HepG2 (cell line): ENCODE data around the gene GLRX5. TPM values are rescaled to one million over a fixed set of nuclear protein-coding genes. Genes with fewer than 3 reads are reported as not detected.

ENCODE experiments used
- ARID4A ChIP-seq: sonication (generic); formaldehyde crosslinking; IDR thresholded peaks from 2 replicates; pipeline ENCODE4 v1.5.0; 2020; ENCODE audit warnings: mild to moderate bottlenecking, missing genetic modification reagents, borderline replicate concordance
- ETV5 ChIP-seq: IDR thresholded peaks from 2 replicates; pipeline ENCODE4 v1.6.1; 2018; ENCODE audit warnings: missing biosample characterization, missing genetic modification reagents, inconsistent platforms, borderline replicate concordance
- FOXK1 ChIP-seq: sonication (generic); formaldehyde crosslinking; IDR thresholded peaks from 2 replicates; pipeline ENCODE4 v1.4.0; 2020; ENCODE audit warnings: low read depth, missing genetic modification reagents, borderline replicate concordance
- MIER3 ChIP-seq: IDR thresholded peaks from 2 replicates; pipeline ENCODE4 v1.6.1; 2016; ENCODE audit warnings: missing compliant biosample characterization, borderline replicate concordance
- MXD3 ChIP-seq: IDR thresholded peaks from 2 replicates; pipeline ENCODE4 v1.6.1; 2016; ENCODE audit warnings: mild to moderate bottlenecking, missing biosample characterization, missing genetic modification reagents
- NFYB ChIP-seq: sonication (generic); formaldehyde crosslinking; IDR thresholded peaks from 2 replicates; pipeline ENCODE4 v1.4.0; 2020; ENCODE audit warnings: missing genetic modification reagents
- NFYC ChIP-seq: IDR thresholded peaks from 2 replicates; pipeline ENCODE4 v1.6.1; 2016; ENCODE audit warnings: missing genetic modification reagents, missing compliant biosample characterization
- POLR2A ChIP-seq, 2 experiments: IDR thresholded peaks; 2 replicates each; pipeline ENCODE4 v1.6.1; 2011; ENCODE audit warnings: low read depth in 2 of 2, low read length in 2 of 2, mild to moderate bottlenecking in 1 of 2, moderate library complexity in 1 of 2; ENCODE audit not compliant: insufficient read depth in 1 of 2
- RARA ChIP-seq: IDR thresholded peaks from 2 replicates; pipeline ENCODE4 v1.6.1; 2016; ENCODE audit warnings: missing genetic modification reagents, missing compliant biosample characterization
- SP140L ChIP-seq: sonication (generic); formaldehyde crosslinking; IDR thresholded peaks from 2 replicates; pipeline ENCODE4 v1.4.0; 2020; ENCODE audit warnings: missing genetic modification reagents, borderline replicate concordance
- SPEN ChIP-seq: sonication (generic); formaldehyde crosslinking; IDR thresholded peaks from 2 replicates; pipeline ENCODE4 v1.5.1; 2020; ENCODE audit warnings: low read depth, mild to moderate bottlenecking, missing genetic modification reagents
- SRSF1 ChIP-seq: fragments of 200-400 bp; formaldehyde crosslinking; optimal IDR thresholded peaks from 2 replicates; pipeline ENCODE3; 2017; ENCODE audit warnings: mild to moderate bottlenecking, low read depth, low read length, moderate library complexity
- TEAD2 ChIP-seq: sonication (generic); formaldehyde crosslinking; IDR thresholded peaks from 2 replicates; pipeline ENCODE4 v1.9.0; 2021; ENCODE audit warnings: missing genetic modification reagents
- ZFX ChIP-seq: sonication (generic); formaldehyde crosslinking; IDR thresholded peaks from 2 replicates; pipeline ENCODE4 v1.4.0; 2020; ENCODE audit warnings: mild to moderate bottlenecking, low read depth, missing genetic modification reagents, moderate library complexity
- ZMYM4 ChIP-seq: sonication (generic); formaldehyde crosslinking; IDR thresholded peaks from 2 replicates; pipeline ENCODE4 v1.8.1; 2023; ENCODE audit warnings: mild to moderate bottlenecking, missing genetic modification reagents
- ZNF124 ChIP-seq: sonication (generic); formaldehyde crosslinking; IDR thresholded peaks from 2 replicates; pipeline ENCODE4 v1.4.0; 2020; ENCODE audit warnings: missing genetic modification reagents
- ZNF333 ChIP-seq: sonication (generic); formaldehyde crosslinking; IDR thresholded peaks from 2 replicates; pipeline ENCODE4 v1.4.0; 2020; ENCODE audit warnings: mild to moderate bottlenecking, missing genetic modification reagents, borderline replicate concordance
- polyA plus RNA-seq, 8 experiments: library from polyadenylated mRNA; depleted of rRNA in 3 of 8; stranded (reverse) in 7 of 8; unstranded in 1 of 8; fragments of >200 nt; fragmentation: Illumina TruSeq in 4 of 8; extraction: Trizol in 4 of 8; gene quantifications; 2 replicates each; pipeline versions ENCODE4 v1.2.1 to v1.2.3, GENCODE V29; 2011 to 2016; ENCODE audit warnings: low read depth in 4 of 8, missing spikeins in 1 of 8, mixed read lengths in 1 of 8; ENCODE audit not compliant: insufficient read depth in 1 of 8
- total RNA-seq, 5 experiments: library from RNA; depleted of rRNA; stranded (reverse); fragments of >200 nt; fragmentation: Illumina TruSeq; extraction: Trizol; gene quantifications; 2 replicates each; pipeline ENCODE4 v1.2.3, GENCODE V29; 2016; ENCODE audit warnings: low read depth in 1 of 5
- TF ChIP-seq, protein P1 (sequence below): sonication (generic); formaldehyde crosslinking; IDR thresholded peaks from 2 replicates; pipeline ENCODE4 v1.8.1; 2023; ENCODE audit warnings: missing genetic modification reagents, inconsistent platforms, borderline replicate concordance
- TF ChIP-seq, protein P2 (sequence below): sonication (generic); formaldehyde crosslinking; IDR thresholded peaks from 2 replicates; pipeline ENCODE4 v1.8.1; 2023; ENCODE audit warnings: mild to moderate bottlenecking, missing genetic modification reagents

Gene GLRX5
- total and polyA plus RNA-seq, 2 of the 13 experiments (the other 11 are each of a cell fraction or from before 2014, with no cell fraction given): 122 to 146 TPM

DNA sequence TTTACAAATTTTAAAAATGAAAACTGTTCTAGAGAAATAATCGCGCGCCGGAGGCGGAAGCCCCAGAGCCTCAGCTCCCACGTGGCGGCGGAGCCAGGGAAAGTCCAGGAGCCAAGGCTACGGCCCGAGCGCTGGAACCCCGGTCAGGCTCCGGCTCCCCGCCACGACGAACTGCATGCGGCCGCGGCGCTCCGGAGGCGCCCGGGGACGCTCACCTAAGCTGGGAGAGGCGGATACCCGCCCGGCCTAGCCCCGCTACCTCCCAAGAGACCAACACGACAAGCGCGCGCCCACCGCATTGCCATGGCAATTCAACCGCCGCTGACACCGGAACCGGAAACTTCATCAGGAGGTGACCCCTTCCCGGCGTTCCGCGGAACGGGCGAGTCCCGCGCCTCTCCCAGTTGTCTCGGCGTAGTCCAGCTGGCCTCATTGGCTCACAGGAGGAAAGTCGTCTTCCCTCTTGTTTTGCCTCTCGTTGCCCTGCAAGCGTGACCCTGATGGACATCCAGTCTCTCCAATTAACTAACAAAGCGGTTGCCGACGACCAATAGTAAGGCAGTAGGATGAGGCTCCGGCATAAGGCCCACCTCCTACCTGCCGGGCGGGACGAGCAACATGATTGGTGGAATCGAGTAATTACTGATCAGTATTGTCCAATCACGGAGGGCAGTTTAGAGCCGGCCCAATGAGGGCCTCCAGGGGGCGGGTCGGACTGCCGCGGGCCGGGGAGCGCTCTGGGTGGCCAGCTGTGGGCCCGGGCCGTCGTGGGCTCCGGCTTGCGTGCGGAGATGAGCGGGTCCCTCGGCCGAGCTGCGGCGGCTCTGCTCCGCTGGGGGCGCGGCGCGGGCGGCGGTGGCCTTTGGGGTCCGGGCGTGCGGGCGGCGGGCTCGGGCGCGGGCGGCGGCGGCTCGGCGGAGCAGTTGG lies at the start of gene GLRX5 (continued):
- no peak for TF ChIP-seq ZNF333 (CRISPR knock-in tag)
- no peak for TF ChIP-seq TEAD2 (CRISPR knock-in tag)
- TF ChIP-seq ZNF124 (CRISPR knock-in tag): peak; percentile 44
- TF ChIP-seq SPEN (CRISPR knock-in tag): peak; percentile 87
- TF ChIP-seq MXD3 (CRISPR knock-in tag): peak; percentile 86
- TF ChIP-seq ZMYM4 (CRISPR knock-in tag): peak; percentile 86
- TF ChIP-seq ARID4A (CRISPR knock-in tag): peak; percentile 97
- peak; percentile 55 for TF ChIP-seq SRSF1
- peak; percentile 98 for TF ChIP-seq NFYB (CRISPR knock-in tag)
- TF ChIP-seq SP140L (CRISPR knock-in tag): no peak
- TF ChIP-seq ETV5 (CRISPR knock-in tag): peak; percentile 61
- TF ChIP-seq, protein P1, sequence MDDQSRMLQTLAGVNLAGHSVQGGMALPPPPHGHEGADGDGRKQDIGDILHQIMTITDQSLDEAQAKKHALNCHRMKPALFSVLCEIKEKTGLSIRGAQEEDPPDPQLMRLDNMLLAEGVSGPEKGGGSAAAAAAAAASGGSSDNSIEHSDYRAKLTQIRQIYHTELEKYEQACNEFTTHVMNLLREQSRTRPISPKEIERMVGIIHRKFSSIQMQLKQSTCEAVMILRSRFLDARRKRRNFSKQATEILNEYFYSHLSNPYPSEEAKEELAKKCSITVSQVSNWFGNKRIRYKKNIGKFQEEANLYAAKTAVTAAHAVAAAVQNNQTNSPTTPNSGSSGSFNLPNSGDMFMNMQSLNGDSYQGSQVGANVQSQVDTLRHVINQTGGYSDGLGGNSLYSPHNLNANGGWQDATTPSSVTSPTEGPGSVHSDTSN (CRISPR knock-in tag): peak; percentile 69; the same call in 1 of the 2 replicates
- peak; percentile 62 to 74 for TF ChIP-seq POLR2A (IDR thresholded peaks at IDR 0.05; ENCODE audit: insufficient read depth in 1 of 2, low read depth in 2 of 2, low read length in 2 of 2)
- peak; percentile 99 for TF ChIP-seq NFYC
- peak; percentile 76 for TF ChIP-seq ZFX (CRISPR knock-in tag)
- 0 out of 2 replicates have a peak, but pooled peaks have one; percentile 57 for TF ChIP-seq MIER3 (CRISPR knock-in tag)
- peak; percentile 97; the same call in 1 of the 2 replicates for TF ChIP-seq FOXK1 (CRISPR knock-in tag)
- 0 out of 2 replicates have a peak, but pooled peaks have one; percentile 37 for TF ChIP-seq RARA
- TF ChIP-seq, protein P2, sequence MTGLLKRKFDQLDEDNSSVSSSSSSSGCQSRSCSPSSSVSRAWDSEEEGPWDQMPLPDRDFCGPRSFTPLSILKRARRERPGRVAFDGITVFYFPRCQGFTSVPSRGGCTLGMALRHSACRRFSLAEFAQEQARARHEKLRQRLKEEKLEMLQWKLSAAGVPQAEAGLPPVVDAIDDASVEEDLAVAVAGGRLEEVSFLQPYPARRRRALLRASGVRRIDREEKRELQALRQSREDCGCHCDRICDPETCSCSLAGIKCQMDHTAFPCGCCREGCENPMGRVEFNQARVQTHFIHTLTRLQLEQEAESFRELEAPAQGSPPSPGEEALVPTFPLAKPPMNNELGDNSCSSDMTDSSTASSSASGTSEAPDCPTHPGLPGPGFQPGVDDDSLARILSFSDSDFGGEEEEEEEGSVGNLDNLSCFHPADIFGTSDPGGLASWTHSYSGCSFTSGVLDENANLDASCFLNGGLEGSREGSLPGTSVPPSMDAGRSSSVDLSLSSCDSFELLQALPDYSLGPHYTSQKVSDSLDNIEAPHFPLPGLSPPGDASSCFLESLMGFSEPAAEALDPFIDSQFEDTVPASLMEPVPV: 0 out of 2 replicates have a peak, but pooled peaks have one; percentile 44
